HUDEP-2 (cell line): ENCODE results near the gene RNASE12.
A peak's percentile ranks its signal among the peaks of the same experiment; 100 is the strongest.
"Not testable (repeated sequence)": the region's sequence is repeated elsewhere in the genome, so short reads cannot be mapped to it uniquely, and the experiment has no call there.

Experiments used
- DNase-seq, 76 experiments: peaks; one replicate each; lab custom pipeline; 2025; ENCODE audit not compliant: unreplicated experiment in 76 of 76; lab: John Stamatoyannopoulos, UW

Gene RNASE12

DNA sequence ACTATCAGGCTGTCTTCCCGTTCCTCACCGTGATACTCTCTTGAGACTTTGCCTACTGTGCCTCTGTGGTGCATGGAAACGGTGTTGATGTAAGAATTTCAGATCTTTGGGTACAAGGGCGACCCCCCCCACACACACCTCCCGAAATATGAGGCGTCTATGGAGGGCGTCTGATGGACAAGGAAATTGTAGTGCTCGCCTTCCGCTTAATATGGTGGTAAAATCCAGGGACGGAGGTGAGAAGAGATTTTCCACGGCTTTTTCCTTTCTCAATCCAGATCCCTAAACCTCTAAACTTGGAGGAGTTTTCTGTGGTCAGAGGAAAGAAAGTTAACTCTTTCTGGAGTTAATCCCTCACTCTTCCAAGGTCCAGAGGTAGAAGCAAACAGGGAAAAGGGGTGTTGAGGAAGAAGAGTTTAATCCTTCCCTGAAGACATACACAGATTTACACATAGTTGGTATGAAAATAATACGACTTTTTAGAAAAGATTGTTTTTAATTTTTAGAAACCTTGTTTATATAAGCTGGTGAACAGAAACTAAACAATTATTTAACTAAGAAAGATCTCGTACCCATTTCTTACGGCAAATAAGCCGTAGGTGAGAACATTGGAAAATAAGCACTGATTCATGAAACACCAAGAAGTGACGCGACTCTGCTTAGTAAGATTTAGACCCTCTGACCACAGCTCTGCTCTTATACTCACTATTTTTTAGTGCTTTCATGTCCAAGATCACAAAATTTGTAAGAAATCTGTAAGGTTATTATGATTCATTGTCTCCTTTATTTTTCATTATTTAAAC is 23.1 kb upstream of the RNASE12 start:
- DNase-seq, result peak in 1 of 76 experiments; percentile 57

DNA sequence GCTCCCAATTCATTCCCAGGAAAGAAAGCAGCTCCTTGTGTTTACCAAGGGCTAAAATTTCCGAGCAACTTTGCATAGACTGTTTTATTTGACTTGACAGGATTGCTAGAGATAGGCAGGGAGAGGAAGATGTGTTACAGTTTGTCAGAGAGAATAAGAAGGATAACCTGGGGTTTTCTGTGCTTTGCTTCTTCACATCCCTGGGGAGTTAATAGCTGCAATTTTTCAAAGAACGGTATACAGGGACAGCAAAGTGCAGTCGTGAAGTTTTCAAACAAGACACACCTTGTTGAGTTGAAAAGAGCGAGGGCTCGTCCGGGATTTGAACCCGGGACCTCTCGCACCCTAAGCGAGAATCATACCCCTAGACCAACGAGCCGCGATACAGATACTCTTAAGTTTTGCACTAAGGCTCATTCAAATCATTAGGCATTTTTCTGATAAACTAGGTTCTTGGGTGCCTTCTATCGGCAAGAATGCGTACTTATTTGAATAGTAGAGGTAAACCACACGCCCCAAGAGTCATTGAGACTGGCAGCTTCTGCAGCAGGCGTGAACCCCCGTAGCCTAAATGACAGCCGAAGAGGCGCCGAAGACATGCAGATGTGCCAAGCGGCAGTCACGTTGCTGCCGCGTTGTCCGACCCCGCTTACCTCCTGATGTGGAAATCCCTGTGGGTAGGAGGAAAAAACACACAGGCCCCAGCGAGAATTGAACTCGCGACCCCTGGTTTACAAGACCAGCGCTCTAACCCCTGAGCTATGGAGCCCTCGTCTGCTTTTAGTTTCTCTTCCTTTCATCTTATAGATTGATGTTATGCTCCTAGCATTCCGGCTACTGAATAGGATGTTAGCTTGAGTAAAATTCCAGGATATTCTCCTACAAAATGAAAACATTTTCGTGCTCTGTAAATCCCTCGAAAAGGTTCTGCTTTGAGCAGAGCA is 22.2 kb upstream of the RNASE12 start:
- peak in 75 of 76 experiments; percentile 74 to 100 (median 89) for DNase-seq

DNA sequence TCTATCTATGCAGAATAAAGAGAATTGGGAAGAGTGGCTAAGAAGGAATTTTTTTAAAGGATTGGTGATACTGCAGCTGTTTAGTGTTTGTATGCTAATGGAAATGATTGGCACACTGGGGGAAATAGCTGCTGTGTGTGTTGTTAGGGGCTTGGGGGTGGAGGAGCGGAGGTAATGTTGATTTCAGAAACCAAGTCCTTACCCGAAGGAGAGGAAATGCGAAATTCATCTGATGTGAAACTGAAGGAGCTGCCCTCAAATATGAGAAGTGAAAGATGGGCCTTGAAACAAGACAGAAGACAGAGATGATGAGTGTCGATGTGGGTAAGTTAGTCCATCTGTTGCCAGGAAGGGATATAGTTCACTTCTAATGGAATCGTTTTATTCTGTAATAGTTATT is 21.2 kb upstream of the RNASE12 start:
- DNase-seq, result no peak

- no peak for DNase-seq
Measured at GRCh38 chr14:20611277-20611676, 20.1 kb upstream of the RNASE12 start.

DNA sequence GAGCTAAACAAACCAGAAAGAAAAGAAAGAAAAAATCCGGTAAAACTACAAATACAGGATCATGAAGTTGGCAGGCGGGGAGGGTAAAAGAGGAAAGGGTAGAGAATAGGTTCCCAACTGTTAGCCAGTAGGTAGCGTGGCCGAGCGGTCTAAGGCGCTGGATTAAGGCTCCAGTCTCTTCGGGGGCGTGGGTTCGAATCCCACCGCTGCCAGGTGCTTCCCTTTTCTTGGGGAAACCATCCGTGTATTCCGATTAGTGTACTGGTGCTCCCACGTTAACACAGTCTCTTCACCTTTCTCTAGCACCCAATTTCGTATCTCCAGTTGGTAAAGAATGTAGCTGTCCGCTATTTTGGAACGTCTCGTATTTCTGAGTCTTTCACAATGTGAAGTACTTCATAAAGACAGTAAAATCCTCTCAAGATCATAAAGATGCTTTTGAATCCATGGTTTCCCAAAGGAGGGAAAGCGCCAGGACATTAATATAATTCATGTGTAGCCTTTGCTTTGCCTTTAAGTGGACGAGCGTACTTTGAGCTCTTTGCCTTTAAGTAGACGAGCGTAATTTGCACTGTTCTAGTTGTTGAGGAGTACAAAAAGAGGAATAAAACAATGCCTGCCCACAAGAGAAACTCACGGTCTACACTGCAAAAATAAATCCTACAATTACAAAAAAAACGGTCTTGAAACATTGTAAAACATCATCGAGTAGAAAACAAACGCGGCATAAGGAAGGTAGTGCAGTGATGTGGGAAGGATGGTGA is 19.0 kb upstream of the RNASE12 start:
- peak in 72 of 76 experiments; percentile 23 to 84 (median 68) for DNase-seq

DNA sequence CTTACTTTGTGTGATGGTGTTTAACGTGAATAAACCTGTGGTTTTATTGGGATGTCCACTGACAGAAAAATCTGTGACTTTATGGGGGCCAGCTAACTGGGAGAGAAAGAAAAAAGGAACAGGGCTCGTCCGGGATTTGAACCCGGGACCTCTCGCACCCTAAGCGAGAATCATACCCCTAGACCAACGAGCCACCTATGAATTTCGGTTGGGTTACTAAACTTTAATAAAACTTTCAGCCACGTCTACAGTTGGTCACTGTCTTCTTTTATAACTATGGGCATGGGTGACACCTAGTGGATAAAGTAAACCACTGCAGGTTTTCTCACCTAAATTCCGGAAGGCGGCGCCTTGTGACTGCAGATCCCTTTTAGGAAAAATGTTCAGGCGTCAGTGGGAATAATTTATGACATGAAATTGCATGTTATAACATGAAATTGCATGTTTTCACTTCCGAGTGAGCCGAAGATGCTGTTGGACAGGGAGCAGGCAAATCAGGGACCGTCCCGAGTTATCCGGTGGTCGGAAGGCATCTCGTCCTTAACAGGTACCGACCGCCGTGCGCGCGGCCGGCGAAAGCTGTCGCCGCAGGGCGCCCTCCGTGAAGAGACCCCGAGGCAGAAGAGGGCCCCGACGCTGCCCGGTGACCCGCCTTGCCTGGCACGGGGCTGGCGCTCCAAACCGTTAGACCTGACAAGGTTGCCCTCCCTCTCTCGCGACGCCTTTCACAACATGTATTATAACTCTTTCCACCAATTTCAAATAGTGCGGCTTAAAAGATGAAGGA is 18.2 kb upstream of the RNASE12 start:
- peak in 66 of 76 experiments; percentile 14 to 90 (median 67) for DNase-seq

GRCh38 chr14:20608383-20609110 is 17.4 kb upstream of the RNASE12 start:
- DNase-seq, result no peak

GRCh38 chr14:20607617-20608016 is 16.4 kb upstream of the RNASE12 start:
- DNase-seq, result no peak

- DNase-seq, result no peak
Measured at GRCh38 chr14:20606902-20607242, 15.7 kb upstream of the RNASE12 start.

GRCh38 chr14:20606190-20606901 is 15.2 kb upstream of the RNASE12 start:
- DNase-seq, result peak in 22 of 76 experiments; percentile 2 to 51 (median 20)

DNA sequence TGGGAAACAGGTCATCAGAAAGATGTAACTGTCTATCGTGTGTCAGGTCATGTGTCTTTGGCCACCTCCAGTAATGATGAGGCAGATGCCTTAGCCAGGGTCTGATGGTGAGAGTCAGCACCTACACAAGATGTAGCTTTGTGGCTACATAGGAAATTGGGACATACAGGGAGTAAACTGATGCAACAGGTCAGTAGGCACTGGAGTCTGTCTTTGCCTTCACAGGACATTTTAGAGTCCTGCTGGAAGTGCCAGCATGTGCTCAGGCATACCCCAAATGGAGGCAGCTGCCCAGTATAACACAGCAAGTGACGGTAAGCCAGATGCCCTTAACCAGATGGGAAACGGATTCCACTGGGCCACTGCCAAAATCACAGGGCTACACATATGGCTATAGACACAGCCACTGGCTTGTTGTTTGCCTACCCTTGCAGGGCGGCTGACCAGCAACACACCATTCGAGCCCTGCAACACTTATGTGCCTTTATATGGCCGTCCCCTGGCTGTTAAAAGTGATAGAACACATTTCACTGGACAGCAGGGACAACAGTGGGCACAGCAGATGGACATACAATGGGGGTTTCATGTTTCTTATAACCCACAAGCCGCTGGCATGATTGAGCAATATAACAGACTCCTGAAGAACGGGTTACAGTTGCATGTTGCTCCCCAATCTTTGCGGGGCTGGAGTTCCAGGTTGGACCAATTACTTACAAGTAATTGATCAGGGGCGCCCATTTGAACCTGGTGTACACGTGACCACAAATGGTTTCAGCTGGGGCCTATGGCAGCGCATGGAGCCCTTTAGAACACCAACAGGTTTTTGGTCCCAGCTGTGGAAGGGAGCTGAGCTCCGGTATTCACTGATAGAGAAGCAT is 12.9 kb upstream of the RNASE12 start:
- DNase-seq, result no peak

GRCh38 chr14:20602583-20602982 is 11.4 kb upstream of the RNASE12 start:
- DNase-seq, result no peak

DNA sequence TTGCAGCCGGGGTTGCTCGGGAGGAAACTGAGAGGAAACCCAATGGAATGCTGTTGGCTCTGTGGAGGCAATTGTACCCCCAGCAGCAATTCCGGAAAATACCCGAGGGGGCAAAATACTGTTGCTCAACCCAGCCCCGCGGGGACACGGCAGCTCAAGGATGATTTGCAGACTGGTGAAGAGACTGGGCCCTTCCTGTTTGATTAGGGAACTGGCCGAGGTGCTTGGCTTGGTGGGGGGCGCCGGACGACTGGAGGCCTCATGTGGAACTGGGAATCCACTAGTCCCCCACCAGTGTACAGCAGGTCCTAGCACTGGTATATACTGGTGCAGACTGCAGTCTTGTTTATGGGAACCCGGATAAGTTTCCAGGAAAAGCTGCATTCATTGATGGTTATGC is 10.3 kb upstream of the RNASE12 start:
- no peak for DNase-seq

DNA sequence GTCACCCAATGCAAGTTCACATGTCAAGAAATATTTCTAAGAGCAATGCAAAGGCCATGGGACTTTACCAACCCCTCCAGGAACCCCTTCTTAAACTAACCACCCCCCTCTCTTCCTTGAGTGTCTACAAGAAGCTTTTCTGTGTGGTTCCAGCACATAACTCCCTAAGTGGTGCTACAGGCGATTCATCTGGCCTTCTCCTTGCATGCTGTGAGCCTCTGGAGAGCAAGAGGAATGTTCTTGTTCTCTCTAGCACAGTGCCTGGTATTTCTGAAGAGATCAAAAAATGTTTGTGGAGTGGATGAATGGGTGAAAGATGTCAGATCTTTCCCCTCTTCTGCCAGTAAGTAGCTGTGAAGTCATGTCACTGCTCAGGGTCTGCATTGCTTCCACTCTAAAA is 5.9 kb upstream of the RNASE12 start:
- no peak for DNase-seq

DNA sequence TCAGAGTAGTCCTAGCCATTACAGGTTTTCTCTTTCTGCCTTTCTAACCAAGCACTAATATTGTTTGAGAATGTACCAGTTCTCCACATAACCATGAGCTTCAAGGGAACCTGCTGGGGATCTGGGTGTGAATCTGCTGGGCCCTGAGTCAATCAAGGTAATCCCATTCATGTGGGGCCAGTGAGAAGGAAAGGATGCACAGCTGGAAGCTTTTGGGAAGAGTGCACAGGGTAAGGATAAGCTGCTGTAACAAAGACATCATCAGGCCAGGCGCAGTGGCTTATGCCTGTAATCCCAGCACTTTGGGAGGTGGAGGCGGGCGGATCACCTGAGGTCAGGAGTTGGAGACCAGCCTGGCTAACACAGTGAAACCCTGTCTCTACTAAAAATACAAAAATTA is 4.5 kb upstream of the RNASE12 start:
- DNase-seq, result not testable (repeated sequence)

GRCh38 chr14:20592574-20592973 is 1.4 kb upstream of the RNASE12 start:
- no peak for DNase-seq

- no peak for DNase-seq
Measured at GRCh38 chr14:20587489-20588154, 3.6 kb downstream of the RNASE12 start, which contains the start of gene RNASE11. Gene RNASE11 (minus strand): TSS chr14:20588001.
